HG02943 (cell line): ENCODE results near the gene MIER3.

Experiments
- ATAC-seq: cut with Tn5 transposase; IDR thresholded peaks from one replicate; pipeline ENCODE4 v1.9.1; 2021; ENCODE audit warnings: mild to moderate bottlenecking, low read depth, moderate library complexity; ENCODE audit not compliant: unreplicated experiment

MIER3 gene

DNA sequence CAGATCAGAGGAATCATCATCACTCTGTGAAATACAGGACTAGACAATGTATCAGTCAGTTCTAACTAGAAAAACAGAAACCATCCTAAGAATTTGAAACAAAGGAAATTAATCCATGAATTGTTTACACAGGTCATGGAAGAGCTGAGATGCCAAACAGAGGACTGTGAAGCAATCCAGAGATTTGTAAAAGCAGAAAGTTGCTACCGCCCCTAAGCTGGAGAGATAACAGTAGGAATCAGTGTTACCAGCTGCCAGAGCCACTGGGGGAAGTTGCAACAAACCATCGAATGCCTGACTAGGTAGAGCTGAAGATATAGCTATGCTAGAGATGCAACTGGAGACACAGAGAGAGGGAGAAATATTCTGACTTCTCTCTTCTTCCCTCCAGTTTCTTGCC lies 10.4 kb upstream of the MIER3 start:
- no peak for ATAC-seq

GRCh38 chr5:56961746-56962145 lies 9.8 kb upstream of the MIER3 start:
- no peak for ATAC-seq

GRCh38 chr5:56959326-56959725 lies 7.4 kb upstream of the MIER3 start:
- ATAC-seq, result no peak

GRCh38 chr5:56958595-56958994 lies 6.7 kb upstream of the MIER3 start:
- no peak for ATAC-seq

DNA sequence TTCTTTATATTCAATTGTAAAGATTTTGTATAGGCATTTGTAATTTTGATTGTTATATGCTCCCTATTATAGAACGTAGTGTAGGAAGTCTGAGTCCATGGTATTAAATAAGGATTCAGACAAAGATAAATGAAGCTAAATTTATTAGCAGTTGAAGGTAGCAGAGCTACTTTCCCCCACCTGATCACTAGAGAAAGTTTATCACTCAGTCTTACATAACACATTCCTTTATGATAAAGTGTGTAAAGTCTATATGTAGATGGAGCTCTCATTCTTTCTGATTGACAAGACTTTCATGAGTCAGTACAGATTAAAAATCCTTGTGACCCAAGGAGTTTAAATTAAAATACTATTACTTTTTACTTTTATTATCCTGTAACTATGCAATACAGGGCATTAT lies 2.3 kb upstream of the MIER3 start:
- no peak for ATAC-seq

DNA sequence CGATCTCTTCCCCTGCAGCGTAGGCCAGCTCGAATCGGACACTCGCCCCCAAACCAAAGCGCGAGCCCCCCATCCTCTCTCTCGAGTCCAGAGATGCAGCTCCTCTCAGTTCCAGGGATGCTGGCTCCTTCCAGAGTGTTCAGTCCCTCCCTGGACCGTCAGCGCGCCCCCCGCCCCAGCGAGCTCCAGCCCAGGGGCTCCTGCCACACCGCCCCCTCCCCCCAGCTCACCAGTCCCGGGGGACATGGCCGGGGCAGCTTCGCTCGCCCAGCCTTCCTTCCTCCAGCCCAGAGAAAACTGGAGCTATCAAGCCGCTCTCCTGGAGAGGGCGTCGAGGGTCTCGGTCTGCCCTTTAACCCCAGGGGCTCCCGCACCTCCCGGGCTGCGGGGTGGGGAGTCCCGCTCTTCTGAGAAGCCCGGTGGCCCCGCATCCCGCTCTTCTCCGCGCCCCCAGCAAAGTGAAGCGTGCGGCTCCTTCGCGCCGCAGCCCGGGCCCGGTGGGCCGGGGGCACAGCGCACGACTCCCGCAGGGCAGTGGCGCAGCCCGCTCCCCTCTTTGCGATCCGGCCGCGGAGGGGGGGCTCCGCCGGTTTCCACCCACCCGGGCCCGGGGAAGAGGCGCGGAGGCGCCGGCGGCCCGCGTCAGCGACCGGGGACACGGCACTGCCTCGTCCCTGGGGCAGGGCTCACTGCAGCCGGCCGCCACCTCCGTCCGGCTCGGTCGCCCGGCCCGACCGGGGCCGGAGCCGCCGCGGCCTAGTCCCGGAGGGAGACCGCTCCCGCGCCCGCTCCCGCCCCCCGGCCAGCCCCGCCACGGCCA lies 587 bp downstream of the MIER3 start:
- peak; percentile 41 for ATAC-seq

DNA sequence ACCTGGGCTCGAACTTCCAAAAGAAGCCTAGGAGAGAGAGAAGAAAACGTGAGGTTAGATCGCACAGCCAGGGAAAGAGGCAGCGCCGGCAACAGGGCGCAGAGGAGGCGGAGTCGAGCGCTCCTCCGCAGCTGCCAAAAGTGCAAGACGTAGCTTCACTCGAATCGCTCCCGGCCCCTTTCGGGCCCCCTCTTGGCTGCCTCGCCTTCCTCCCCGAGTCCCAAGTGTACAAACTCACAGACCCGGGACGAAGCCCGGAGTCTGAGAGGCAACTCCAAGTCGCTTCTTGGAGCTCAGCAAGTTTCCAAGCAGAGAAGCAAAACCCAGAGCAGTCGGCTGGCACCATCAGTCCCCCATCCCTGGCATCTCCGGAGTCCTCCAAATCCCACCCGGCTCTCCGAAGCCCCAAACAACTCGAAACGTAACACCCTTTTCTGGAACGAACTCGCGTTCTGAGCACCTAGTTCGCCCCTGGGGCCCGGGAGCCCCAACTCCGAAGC lies 1.2 kb downstream of the MIER3 start:
- peak; percentile 52 for ATAC-seq

GRCh38 chr5:56947052-56947451 lies 4.9 kb downstream of the MIER3 start:
- ATAC-seq, result no peak

DNA sequence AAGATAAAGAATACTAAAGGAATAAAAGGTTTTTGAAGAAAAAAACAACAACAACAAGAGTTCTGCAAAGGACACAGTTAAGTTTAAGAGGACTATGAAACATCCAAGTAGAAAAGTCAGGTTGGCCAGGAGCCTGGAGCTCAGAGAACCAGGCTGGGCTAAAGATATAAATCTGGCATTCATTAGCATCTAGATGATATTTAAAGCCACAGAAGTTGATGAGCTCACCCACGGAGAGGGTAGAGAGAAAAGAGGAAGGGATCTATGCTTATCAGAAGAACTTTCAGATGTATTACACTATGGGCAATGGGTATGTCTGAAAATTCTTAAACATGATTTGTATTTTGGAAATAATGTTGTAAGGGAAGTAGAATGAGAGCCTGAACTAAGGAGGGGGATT lies 9.9 kb downstream of the MIER3 start:
- ATAC-seq, result no peak

DNA sequence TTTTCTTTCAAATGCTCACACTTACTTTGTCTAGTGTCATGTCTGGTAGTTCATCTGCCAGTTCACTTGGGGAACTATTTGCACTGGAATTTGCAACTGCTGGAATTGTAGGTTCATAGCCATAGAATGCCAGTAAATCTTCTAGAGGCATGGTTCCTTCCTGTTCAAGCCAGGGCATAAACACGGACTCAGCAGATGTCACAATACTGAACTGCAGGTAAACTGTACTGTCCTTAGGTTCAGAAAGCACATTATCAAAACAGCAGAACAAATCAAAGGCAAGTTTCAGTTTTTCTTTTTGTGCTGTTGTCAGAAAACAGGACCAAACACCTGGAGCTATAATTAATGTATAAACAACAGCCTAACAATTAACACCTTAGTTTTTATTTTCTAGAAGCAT lies 13.1 kb downstream of the MIER3 start:
- ATAC-seq, result no peak

DNA sequence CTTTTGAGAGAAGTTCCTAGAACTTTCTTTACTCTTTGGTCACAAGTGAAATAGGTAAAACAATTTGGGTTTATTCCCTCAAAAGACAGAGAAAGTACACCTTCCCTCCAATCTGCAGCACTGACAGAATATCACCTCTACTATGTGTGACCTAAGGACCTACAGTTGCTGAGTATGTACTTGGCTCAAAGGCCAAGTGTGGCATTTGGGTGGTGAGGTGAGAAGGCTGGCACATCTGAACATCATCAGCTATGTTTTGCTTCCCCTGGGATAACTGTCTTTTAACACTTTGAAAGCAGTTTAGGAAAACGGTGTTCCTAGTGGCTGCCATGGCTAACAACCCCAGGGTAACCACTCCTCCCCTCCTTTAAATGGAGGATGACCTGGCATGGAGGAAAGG lies 17.6 kb downstream of the MIER3 start:
- no peak for ATAC-seq

- no peak for ATAC-seq
These were observed 29.0 kb downstream of the MIER3 start for GRCh38 chr5:56922922-56923321.

DNA sequence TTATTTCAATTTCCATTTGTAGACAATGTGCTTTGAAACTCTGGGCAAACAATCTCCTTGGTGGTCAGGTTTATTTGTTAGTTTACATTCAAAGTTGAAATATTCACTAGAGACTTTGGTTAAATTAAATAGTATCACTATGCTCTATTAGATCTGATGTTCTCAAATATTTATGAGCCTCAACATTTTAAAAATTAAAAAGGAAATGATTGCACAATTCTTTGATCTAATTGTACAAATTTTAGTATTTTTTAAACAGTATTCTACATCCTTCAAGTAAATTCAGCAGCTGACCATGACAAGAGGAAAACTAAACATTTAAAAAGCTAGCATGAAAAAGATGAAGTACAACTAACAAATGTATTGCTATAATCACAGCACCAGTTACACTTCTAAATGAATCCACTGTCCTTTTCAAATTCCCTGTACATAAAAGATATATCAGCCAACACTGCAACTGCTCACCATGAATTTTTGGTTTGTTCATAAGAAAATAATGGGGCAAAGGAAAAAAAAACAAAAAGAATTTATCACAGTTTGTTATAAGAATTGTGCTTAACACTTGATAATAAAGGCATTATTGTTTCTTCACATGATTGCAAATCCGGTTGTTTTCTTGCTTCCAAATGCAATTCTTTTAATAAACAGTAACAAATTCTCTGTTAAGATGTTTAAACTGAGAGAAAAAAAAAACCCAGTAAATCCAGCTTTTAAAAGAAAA lies 31.8 kb downstream of the MIER3 start:
- ATAC-seq, result no peak

DNA sequence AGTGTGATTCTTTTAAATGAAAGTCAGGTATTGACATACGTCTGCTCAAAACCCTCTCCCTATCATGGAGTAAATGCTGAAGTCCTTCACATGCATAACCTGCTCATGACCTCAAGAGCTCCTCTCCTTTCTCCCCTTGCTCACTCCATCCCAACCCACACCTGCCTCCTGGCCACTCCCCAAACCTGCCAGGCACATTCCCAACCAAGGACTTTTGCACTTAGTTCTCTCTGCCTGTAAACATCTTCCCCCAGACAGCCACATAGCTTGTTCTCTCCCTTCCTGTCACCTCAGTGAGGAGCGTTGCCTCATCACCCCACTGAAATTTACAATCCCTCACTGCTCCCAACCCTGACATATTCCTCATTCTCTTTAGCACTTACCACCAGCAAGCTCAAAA lies 33.9 kb downstream of the MIER3 start:
- no peak for ATAC-seq

DNA sequence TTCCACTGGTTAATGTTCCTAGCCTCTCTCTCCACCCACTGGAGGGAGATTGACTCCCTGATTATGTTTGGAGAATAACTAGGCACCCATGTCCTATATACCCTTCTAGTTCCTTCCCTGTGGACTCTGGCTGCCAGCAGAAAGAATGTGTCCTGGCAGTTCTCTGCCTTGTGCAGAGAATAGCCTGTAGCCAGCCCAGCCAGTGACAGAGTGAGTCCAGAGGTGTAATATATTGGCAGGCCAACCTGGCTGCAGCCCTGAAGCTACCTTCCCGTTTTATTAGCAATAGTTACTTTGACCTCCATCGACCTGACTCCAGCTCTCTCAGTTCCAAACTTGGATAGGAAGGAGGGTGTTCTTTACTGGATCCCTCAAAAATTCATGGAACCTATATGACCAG lies 34.4 kb downstream of the MIER3 start:
- no peak for ATAC-seq

DNA sequence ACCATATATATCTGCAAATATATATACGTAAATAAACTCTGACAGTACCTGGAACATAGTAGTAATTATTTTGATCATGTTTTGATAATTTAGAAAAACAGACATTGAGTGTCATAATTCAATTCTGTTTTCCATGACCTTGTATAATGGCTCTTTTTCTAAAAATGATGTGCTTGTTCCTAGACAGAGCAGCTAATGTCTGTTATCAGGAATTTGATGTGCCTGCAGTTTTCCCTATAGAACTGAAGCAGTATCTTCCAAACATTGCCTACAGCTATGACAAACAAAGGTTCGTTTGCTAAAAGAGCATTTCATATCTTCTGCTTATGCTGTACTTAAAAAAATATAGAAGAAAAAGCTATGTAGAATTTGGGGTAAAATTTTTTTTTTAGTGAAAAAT lies 37.2 kb downstream of the MIER3 start:
- ATAC-seq, result no peak

- no peak for ATAC-seq
These were observed 38.2 kb downstream of the MIER3 start for GRCh38 chr5:56913766-56914165.

- ATAC-seq, result peak; percentile 26
These were observed 41.5 kb downstream of the MIER3 start for GRCh38 chr5:56910210-56910965.

GRCh38 chr5:56909294-56910209 lies 42.4 kb downstream of the MIER3 start, which contains the start of gene SETD9:
Gene SETD9, plus strand, starts transcription at chr5:56909596. Its CDS starts 50 bp downstream, at chr5:56909646.
- ATAC-seq, result peak; percentile 92

DNA sequence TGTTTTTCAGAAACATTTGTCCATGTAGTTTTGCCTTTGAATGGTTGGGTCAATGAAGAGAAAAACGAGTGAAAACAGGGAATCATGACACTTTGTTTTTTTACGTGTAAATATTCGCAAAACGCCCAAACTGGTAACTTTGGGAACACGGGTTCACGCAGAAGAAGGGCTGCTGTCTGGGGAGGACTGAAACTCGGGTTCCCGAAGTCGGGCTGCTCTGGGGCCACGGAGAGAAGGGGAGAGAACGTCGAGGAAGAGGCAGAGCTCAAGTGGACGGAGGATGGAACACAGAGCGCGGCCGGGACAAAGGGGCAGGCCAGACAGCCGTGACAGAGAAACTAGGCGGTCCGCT lies 43.0 kb downstream of the MIER3 start:
- peak; percentile 40 for ATAC-seq
